GM19468 (cell line): Measurements from ENCODE around the gene TELO2.

Source experiments
- ATAC-seq: cut with Tn5 transposase; IDR thresholded peaks from one replicate; pipeline ENCODE4 v1.9.1; 2021; ENCODE audit warnings: mild to moderate bottlenecking, moderate library complexity, moderate number of reproducible peaks; ENCODE audit not compliant: unreplicated experiment; ENCODE audit errors: extremely low read depth

The TELO2 gene

GRCh38 chr16:1495211-1495888 is 2.2 kb downstream of the TELO2 start:
- ATAC-seq, result no peak

DNA sequence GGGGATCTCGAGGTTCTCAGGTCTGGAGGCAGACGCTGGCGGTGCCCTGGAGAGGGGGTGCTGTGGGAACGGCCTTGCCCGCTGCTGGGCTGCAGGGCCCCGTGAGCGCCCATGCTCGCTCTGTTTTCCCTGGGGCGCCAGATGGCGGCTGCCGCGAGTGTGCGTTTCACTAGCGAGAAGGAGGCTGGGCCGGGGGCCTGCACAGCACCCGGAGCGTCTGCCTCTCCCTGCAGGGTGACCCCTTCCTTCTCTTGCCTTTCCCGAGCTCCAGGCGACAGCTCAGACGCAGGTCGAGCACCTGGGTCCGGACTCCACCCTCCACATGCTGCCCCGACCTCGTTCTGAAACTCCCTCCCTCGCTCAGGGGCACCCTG is 2.7 kb downstream of the TELO2 start:
- no peak for ATAC-seq

- no peak for ATAC-seq
These were observed 3.3 kb downstream of the TELO2 start for GRCh38 chr16:1496464-1496863.

DNA sequence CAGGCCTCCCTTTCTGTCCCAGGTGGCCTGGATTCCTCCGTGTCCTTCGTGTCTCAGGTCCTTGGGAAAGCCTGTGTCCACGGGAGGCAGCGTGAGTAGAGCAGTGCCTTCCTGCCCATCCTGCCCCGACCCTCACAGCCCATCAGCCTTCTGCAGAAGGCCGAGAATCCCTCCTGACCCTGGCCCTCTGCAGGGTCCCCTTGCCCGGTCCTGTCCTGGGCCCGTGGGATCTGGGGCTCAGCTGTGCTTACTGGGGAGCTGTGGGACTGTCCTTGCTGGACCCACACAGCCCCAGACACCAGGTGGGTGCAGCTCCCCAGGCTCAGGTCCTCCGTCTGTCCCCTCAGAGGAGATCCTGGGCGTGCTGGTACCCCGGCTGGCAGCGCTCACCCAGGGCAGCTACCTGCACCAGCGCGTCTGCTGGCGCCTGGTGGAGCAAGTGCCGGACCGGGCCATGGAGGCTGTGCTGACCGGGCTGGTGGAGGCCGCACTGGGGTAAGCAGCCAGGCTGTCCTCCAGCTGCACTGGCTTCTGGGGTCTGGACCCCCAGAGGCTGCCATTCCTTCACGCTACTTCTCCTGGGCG is 3.9 kb downstream of the TELO2 start:
- no peak for ATAC-seq

- ATAC-seq, result no peak
These were observed 5.9 kb downstream of the TELO2 start for GRCh38 chr16:1498899-1499676.

DNA sequence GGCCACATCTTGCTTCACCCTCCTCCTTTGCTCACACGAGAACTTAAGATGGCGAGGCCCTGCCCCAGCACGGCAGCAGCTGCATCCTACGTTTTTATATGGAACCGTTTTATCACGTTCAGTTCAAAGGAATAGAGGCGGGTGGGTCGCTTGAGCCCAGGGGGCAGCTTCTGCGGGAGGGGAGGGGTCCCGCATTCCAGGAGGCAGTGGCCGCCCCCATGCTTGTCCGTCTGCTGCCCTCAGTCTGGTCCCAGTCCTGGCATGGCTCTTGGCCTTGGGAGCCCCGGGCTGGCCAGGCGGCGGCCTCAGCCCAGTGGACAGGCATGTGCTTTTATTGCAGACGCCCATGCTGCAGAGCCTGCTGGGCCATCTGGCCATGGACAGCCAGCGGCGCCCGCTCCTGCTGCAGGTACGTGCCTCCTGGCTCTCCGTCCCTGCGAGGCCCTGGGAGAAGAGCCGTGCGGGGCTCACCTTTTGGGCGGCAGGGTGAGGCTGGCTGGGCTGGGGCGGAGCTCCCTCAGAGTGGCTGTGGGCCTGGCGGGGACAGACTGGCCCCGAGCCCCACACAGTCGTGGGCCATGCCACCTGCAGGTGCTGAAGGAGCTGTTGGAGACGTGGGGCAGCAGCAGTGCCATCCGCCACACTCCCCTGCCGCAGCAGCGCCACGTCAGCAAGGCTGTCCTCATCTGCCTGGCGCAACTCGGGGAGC is 6.8 kb downstream of the TELO2 start:
- no peak for ATAC-seq

DNA sequence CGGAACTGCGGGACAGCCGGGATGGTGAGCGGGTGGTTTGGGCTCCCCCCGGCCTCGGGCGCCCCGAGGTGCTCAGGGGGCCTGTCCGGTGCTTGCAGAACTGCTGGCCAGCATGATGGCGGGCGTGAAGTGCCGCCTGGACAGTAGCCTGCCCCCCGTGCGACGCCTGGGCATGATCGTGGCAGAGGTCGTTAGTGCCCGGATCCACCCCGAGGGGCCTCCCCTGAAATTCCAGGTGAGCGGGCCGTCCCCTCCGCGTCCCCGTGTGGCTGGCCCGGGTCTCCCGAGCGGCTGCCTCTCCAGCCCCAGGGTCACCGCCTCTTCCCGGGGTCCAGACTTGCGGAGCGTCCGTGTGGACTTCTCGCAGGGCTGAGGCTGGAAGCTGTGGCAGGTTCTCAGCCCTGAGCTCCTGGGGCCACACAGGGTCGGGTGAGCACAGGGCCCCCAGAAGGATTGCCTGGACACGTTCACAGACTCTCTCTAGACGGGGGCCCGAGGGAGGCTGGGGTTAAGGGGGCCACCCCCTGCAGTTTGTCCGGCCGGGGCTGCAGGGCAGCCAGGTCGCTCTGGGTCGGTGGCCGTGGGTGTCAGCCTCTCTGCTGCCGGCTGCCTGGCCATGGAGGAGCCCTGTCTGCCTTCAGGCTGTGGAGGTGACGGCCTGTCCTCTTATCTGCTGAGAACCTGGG is 7.4 kb downstream of the TELO2 start:
- ATAC-seq, result no peak

GRCh38 chr16:1501630-1502029 is 8.5 kb downstream of the TELO2 start:
- no peak for ATAC-seq

DNA sequence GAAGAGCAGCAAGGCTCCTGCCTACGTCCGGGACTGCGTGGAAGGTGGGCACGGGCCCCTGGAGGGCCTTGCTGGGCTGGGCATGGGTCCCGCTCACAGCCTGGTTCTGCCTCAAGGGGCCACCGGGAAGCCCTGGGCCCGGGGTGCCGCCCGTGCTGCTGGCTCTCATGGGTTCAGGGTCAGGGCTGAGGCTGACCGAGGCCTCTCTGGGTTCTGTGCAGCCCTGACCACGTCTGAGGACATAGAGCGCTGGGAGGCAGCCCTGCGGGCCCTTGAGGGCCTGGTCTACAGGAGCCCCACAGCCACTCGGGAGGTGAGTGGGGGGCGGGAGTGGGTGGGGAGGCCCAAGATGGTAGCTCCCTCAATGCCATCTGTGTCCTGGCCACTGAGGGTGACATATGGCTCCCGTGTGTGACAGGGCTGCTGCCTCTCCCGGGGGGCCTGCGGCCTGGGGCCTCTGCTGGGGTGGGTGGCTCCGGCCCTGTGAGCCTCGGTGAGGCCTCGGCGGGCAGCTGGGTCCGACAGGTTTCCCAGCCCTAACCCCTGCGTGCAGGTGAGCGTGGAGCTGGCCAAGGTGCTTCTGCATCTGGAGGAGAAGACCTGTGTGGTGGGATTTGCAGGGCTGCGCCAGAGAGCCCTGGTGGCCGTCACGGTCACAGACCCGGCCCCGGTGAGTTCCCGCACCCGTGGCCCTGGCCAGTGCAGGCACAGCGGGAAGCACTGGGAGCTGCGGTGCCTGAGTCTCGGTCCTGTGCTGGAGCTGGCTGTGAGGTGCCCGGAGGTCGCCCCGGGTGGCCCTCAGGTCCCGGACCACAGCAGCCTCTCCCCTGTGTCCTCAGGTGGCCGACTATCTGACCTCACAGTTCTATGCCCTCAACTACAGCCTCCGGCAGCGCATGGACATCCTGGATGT is 9.2 kb downstream of the TELO2 start:
- no peak for ATAC-seq

GRCh38 chr16:1503110-1503955 is 10.2 kb downstream of the TELO2 start:
- ATAC-seq, result no peak

- ATAC-seq, result no peak
These were observed 12.1 kb downstream of the TELO2 start for GRCh38 chr16:1505073-1505844.

GRCh38 chr16:1505912-1506311 is 12.8 kb downstream of the TELO2 start:
- no peak for ATAC-seq

DNA sequence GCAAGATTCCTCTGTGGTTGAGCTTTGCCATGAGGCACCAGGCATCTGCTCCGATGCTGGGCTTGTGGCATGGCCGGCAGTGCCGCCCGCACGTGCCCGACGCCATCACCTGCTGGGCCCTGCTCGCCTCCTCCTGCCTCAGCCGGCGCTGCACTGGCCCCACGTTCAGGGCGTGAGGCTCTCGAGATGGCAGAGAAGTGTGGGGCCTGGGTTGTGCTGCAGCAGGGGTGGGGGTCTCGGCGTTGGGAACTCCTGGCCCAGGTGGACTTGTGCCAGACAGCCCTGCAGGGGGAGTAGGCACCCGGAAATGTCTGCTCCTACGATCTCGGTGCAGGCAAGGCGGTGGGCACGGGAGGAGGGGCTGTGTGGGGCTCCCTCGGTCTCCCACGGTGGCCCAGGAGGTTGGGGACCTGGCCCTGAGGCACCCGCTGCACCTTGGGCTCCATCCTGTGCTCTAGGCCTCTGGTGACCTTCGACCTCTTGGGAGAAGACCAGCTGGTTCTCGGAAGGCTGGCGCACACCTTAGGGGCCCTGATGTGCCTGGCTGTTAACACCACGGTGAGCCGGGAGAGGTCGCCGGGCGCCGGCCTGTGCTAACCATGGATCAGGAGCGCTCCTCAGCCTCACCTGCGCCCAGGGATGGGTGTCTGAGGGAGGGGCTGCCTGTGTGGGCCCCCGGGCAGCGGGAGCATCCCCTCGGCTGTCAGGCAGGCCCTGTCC is 13.5 kb downstream of the TELO2 start:
- ATAC-seq, result no peak

DNA sequence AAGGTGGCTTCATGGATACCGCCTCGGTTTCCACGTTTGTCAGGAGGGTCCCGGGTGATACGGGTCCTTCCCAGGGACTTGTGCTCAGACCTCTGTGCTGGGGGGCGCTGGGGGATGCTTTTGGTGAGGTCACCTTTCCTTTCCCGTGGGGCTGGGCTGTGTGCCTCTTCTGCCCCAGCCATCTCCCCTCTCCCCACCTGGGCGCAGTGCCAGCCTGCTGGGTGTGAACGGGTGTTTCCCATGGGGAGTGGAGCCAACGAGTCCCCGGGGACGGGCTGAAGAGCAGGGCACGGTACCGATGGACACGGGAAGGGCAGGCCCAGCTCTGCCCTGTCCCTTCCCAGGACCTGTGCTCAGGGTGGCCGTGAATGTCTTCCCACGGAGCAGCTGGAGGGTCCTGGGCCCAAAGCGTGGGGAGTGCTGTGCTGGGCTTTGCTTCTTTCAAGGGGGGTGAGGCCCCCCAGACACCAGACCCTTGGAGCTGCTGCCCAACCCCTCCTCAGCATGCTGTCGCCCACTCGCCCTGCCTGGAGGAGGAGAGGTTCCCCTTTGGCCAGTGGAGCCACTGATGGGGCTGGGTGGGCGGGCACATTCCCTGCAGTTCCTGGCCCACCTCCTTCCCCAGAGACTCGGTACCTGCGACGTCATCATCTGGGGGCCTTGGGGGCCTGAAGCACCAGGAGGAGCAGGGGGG is 15.5 kb downstream of the TELO2 start:
- ATAC-seq, result no peak

- no peak for ATAC-seq
These were observed 16.4 kb downstream of the TELO2 start for GRCh38 chr16:1509307-1510221.

DNA sequence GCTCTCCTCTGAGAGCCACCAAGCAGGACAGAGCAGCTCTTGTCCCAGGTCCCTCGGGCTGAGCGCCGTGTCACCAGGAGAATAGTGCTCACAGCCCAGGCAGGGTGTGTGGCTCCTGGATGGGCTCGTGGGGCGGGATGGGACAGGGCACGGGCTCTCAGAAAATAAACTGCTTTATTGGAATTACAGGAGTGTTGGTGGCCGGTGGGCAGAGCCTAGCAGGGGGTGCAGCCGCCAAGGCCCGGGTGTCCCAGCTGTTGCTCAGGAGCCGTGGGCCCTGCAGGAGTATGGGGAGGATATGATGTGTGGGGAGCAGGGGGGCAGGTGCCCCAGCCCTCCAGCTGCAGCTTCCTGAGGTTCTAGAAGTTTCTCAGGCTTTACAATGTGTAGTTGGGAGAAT is 17.1 kb downstream of the TELO2 start:
- no peak for ATAC-seq
